Head of caudate nucleus (tissue), 42 donors: ENCODE measurements around the gene ASXL1.

Experiments
- DNase-seq, 42 donors: peaks; one replicate each; pipeline versions ENCODE4 v3.0.0 to v3.0.0-alpha.2; 2020 to 2021; ENCODE audit warnings: mixed read lengths in 7 of 42
- intact Hi-C: fragments of 100-400 bp; cut with DNase I; formaldehyde crosslinking; loops from one replicate; pipeline ENCODE4 v1.15.0; 2022

Gene ASXL1

GRCh38 chr20:32446301-32447100 is 88.4 kb downstream of the ASXL1 start:
- intact Hi-C loops, result no loop called here
- peak in 3 of 42 donors; percentile 9 to 41 (median 14) for DNase-seq

GRCh38 chr20:32447136-32448027 is 89.3 kb downstream of the ASXL1 start:
- intact Hi-C loops, result no loop called here
- peak in 6 of 42 donors; percentile 7 to 44 (median 13) for DNase-seq

GRCh38 chr20:32448306-32449056 is 90.3 kb downstream of the ASXL1 start:
- DNase-seq, result peak in 12 of 42 donors; percentile 11 to 72 (median 42)
- intact Hi-C loops, result no loop called here

- DNase-seq, result peak in 7 of 42 donors; percentile 6 to 45 (median 18)
- intact Hi-C loops, result no loop called here
These were observed 91.1 kb downstream of the ASXL1 start for GRCh38 chr20:32449057-32449889.

- intact Hi-C loops, result loop anchor here (10.0 kb wide), 1 partner anchor 85 kb away; no protein-coding TSS in a partner anchor
- peak in 7 of 42 donors; percentile 7 to 35 (median 30) for DNase-seq
These were observed 91.8 kb downstream of the ASXL1 start for GRCh38 chr20:32449890-32450401.

GRCh38 chr20:32450484-32451061 is 92.4 kb downstream of the ASXL1 start:
- intact Hi-C loops, result loop anchor here (10.0 kb wide), 1 partner anchor 86 kb away; no protein-coding TSS in a partner anchor
- DNase-seq, result peak in 4 of 42 donors; percentile 3 to 12 (median 6)

GRCh38 chr20:32451340-32451681 is 93.2 kb downstream of the ASXL1 start:
- DNase-seq, result peak in 1 of 42 donors; percentile 7
- intact Hi-C loops, result loop anchor here (10.0 kb wide), 1 partner anchor 87 kb away; no protein-coding TSS in a partner anchor

GRCh38 chr20:32451682-32452461 is 93.7 kb downstream of the ASXL1 start:
- intact Hi-C loops, result loop anchor here (10.0 kb wide), 1 partner anchor 87 kb away; no protein-coding TSS in a partner anchor
- peak in 3 of 42 donors; percentile 19 to 34 (median 28) for DNase-seq

GRCh38 chr20:32452776-32453466 is 94.8 kb downstream of the ASXL1 start:
- DNase-seq, result no peak
- intact Hi-C loops, result loop anchor here (10.0 kb wide), 1 partner anchor 88 kb away; no protein-coding TSS in a partner anchor

GRCh38 chr20:32453467-32454163 is 95.5 kb downstream of the ASXL1 start:
- DNase-seq, result peak in 1 of 42 donors; percentile 1
- intact Hi-C loops, result loop anchor here (10.0 kb wide), 1 partner anchor 89 kb away; no protein-coding TSS in a partner anchor

- intact Hi-C loops, result loop anchor here (10.0 kb wide), 1 partner anchor 90 kb away; no protein-coding TSS in a partner anchor
- DNase-seq, result peak in 3 of 42 donors; percentile 2 to 23 (median 14)
These were observed 96.3 kb downstream of the ASXL1 start for GRCh38 chr20:32454164-32455145.

GRCh38 chr20:32455171-32455900 is 97.2 kb downstream of the ASXL1 start:
- intact Hi-C loops, result loop anchor here (10.0 kb wide), 1 partner anchor 91 kb away; no protein-coding TSS in a partner anchor
- peak in 3 of 42 donors; percentile 1 to 22 (median 9) for DNase-seq
